HG03442 (cell line): ENCODE measurements around the gene STAT6.
"Not testable (repeated sequence)": the region's sequence is repeated elsewhere in the genome, so short reads cannot be mapped to it uniquely, and the experiment has no call there.

Experiments
- ATAC-seq: cut with Tn5 transposase; IDR thresholded peaks from one replicate; pipeline ENCODE4 v1.9.1; 2021; ENCODE audit warnings: mild to moderate bottlenecking, moderate library complexity; ENCODE audit not compliant: unreplicated experiment

STAT6 gene

GRCh38 chr12:57090924-57091637 is 20.1 kb downstream of the STAT6 start:
- ATAC-seq: no peak

GRCh38 chr12:57090490-57090889 is 20.7 kb downstream of the STAT6 start:
- ATAC-seq: no peak

- ATAC-seq: no peak
Measured at GRCh38 chr12:57089271-57090245, 21.6 kb downstream of the STAT6 start.

GRCh38 chr12:57088354-57089270 is 22.6 kb downstream of the STAT6 start, which contains the start of gene NAB2:
NAB2 (plus strand) TSS chr12:57089114; CDS start chr12:57089272, 158 bp downstream.
- ATAC-seq: peak; percentile 40

- peak; percentile 31 for ATAC-seq
Measured at GRCh38 chr12:57087691-57088353, 23.3 kb downstream of the STAT6 start.

- peak; percentile 36 for ATAC-seq
Measured at GRCh38 chr12:57087010-57087690, 24.0 kb downstream of the STAT6 start.

- ATAC-seq: no peak
Measured at GRCh38 chr12:57086493-57087009, 24.6 kb downstream of the STAT6 start.

- no peak for ATAC-seq
Measured at GRCh38 chr12:57085999-57086492, 25.1 kb downstream of the STAT6 start.

- ATAC-seq: no peak
Measured at GRCh38 chr12:57080855-57081254, 30.3 kb downstream of the STAT6 start.

GRCh38 chr12:57079821-57080220 is 31.3 kb downstream of the STAT6 start:
- ATAC-seq: no peak

GRCh38 chr12:57078519-57079404 is 32.4 kb downstream of the STAT6 start, which contains the start of gene NEMP1:
NEMP1 (minus strand) TSS chr12:57078791; CDS start chr12:57078745, 46 bp downstream.
- peak; percentile 95 for ATAC-seq

- not testable (repeated sequence) for ATAC-seq
Measured at GRCh38 chr12:57073566-57074450, 37.4 kb downstream of the STAT6 start.

- no peak for ATAC-seq
Measured at GRCh38 chr12:57072661-57073060, 38.5 kb downstream of the STAT6 start.

GRCh38 chr12:57069523-57069922 is 41.6 kb downstream of the STAT6 start:
- peak; percentile 81 for ATAC-seq

- no peak for ATAC-seq
Measured at GRCh38 chr12:57066245-57066644, 44.9 kb downstream of the STAT6 start.

GRCh38 chr12:57063991-57064685 is 47.0 kb downstream of the STAT6 start:
- ATAC-seq: peak; percentile 78
